Germinal center (tissue), 1 donor: ENCODE data around the gene CABP1.
"Not testable (repeated sequence)": the region's sequence is repeated elsewhere in the genome, so short reads cannot be mapped to it uniquely, and the experiment has no call there.

Experiments
- DNase-seq: peaks from one replicate; pipeline ENCODE4 v3.0.0; 2012; ENCODE audit warnings: mixed read lengths, low spot score

Gene CABP1

DNA sequence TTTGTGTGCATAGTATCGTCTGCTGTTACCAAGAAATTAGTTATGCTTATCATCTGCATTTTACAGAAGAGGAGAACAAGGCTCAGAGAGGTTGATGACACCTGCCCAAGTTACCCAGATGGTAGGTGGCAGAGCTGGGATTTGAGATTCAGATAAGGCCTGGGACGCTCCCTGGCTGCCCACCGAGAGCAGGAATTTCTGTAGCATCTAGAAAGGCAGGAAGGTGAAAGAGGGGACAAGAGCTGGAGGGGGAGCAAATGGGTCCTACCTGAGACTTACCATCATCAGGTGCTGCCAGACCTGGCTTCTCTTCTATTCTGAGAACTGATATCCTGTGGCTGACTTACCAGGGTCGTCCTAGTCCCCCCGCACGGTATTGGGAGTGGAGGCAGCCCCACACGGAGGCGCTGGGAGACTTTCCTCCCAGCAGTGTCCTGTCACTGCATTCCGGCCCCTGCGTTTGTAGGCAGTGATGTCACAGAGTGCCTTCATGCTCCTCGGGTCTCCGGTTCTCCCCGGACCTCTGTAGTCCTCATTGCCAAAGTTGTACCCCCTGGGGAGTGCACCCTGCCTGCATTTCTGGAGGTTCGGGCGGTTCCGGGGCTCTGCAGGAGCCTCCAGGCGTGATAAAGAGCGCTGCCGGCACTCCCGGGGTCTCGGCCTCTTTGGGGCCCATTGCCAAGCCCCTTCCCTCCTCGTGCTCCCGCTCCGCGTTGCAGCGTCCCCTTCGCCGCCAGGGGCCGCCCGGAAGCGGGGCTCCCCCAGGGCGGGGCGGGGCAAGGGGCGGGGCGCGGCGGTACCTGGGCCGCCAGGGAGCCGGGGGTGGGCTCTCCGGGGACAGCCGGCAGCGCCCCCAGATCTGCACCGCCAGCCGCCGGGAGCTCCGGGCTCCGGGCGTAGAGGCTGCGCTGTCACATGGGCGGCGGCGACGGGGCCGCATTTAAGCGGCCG is at the start of gene CABP1:
CABP1 (plus strand) TSS at position 856 of the 951 bp plus-strand sequence; CDS start at position 916, 60 bp downstream.
- peak; percentile 86 for DNase-seq

DNA sequence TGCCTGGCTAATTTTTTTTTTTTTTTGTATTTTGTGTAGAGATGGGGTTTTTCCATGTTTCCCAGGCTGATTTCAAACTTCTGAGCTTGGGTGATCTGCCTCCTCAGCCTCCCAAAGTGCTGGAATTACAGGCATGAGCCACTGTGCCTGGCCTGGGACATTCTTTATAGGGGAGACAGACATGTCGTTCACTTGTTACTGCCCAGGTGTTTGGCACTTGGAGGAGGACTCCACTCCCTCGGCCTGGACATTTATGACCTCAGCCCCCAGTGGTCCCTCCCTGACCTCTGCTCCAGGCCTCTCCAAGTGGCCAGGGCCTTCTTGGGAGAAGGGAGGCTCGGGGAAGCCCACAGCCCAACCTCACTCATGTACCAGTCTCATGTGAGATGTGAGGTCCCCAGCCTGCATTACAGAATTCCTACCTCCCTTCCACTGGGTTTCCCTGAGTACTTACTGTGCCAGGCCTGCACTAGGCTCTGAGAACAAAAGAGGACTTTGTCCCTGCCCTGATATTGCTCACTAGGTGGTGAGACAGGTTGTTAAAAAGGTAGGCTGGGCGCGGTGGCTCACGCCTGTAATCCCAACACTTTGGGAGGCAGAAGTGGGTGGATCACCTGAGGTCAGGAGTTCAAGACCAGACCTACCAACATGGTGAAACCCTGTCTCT is 49.6 kb upstream of the CABP1 start:
- no peak for DNase-seq

DNA sequence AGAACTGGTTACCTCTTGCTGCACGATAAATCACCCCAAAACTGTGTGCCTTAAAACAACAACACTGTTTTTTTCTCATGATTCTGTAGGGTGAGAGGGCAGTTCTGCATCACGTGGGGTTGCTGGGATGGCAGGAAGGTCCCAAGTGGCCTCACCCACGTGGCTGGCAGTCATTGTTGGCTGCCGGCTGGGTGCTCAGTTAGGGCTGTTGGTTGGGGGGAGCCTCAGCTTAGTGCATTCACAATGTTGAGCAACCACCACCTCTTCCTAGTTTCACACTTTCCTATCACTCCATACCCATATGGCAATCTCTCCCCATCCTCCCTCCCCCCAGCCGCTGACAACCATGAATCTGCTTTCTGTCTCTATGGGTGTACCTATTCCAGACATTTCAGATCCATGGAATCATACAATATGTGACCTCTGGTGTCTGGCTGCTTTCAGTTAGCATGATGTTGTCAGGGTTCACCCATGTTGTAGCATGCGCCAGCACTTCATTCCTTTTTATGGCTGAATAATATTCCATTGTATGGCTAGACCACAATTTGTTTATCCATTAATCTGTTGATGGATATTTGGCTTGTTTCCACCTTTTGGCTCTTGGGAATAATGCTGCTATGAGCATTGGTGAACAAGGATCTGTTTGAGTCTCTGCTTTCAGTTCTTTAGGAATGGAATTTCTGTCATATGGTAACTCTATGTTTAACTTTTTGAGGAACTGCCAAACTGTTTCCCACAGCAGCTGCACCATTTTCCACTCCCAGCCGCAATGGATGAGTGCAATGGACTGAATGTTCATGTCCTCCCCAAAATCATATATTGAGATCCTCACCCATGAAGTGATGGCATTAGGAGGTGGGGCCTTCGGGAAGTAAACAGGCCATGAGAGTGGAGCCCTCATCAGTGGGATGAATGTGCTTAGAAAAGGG is 48.0 kb upstream of the CABP1 start:
- no peak for DNase-seq

DNA sequence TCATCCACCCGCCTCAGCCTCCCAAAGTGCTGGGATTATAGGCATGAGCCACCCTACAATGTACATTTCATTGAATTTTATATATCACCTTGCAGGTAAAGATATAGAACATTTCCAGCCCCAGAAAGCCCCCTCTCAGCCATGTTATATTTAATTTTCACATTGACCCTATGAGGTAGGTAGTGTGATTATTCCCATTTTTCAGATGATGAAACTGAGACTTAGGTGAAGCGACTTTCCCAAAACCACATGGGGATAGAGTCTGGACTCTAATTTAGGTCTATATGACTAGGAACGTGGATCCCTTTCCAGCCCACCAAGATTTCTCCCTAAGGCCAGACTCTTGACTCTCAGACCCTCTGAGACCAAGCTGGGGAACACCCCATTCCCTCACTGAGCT is 43.5 kb upstream of the CABP1 start:
- DNase-seq, result no peak

DNA sequence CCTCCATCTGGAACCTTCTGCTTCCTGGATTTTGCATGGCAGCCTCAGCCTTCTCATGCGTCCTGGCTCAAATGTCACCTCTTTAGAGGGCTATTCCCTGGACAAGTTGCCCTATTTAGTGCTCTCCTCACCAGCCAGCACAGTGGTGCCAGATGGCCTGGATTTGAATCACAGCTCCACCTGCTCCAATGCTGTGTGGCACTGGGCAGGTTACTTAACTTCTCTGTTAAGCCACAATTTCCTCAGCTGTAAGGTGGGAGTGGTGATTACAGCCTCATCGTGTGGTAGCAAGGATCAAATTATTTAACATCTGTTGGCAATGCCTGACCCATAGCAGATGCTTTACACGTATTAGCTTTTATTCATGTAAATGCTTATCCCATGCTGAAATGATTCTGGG is 42.6 kb upstream of the CABP1 start:
- no peak for DNase-seq

DNA sequence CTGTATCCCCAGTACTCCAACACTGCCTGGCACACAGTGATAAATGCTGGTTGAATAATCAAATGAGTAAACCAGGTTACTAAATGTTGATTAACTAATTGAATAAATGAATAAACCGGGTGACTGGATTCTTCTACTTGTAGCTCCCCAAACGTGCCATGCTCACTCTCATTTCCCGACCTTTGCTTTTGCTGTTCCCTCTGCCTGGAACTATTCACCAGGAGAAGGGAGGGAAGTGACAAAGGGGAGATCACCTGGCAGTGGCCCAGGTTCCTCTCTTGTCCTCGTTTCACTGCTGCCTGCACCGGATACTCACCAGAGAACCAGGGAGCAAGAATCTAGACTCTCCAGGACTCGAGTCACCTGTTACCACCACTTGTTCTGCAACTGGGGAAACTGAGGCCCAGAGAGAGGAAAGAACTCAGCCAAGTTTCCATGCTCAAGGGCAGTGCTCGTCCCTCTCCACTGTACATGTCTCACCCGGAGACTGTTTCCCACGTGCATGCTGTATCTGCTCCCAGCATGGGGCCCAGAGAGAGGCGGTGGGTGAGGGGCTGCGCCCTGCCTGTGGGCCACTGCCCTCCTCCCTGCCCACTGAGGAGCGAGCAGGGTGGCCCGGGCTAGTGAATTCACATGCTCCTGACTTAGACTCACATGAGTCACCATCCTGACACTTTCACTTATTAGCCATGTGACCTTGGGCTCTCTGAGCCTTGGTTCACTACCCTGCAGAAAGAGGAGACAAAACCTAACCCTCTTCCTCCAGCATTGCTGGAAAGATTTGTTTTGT is 41.6 kb upstream of the CABP1 start:
- DNase-seq, result no peak

DNA sequence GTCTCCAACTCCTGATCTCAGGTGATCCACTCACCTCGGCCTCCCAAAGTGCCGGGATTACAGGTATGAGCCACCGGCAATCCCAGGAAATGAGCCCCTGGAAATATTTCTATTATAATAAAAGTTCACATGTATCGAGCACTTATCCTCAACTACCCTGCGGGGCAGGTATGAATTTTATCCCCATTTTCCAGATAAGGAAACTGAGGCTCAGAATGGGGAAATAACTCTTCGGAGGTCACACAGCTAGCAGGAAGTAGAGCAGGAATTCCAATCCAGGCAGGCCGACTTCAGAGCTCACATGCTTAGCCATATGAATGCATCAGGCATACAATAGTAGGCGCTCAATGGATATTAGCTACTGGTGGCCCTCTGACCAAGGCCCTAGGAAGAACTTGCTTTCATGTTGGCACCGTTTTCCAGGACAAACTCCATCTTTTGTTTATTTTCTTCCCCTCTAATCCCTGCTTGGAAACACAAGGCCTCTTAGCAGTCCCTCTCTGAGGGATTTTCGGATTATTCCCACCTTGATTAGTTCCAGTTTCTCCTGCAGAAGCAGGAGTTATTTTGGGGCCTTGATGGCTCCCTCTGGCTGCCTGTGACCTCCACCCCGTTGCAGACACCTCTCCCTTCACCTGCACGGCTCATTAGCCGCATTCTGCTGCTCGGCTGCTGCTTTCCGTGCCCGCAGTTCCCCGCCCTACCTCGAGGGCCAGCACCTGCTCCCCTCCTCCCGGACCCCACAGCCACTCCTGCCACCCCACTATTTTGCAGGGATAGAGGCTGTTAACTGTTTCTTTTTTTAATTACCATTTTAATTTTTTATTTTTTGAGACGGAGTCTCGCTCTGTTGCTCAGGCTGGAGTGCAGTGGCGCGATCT is 40.5 kb upstream of the CABP1 start:
- DNase-seq, result no peak

DNA sequence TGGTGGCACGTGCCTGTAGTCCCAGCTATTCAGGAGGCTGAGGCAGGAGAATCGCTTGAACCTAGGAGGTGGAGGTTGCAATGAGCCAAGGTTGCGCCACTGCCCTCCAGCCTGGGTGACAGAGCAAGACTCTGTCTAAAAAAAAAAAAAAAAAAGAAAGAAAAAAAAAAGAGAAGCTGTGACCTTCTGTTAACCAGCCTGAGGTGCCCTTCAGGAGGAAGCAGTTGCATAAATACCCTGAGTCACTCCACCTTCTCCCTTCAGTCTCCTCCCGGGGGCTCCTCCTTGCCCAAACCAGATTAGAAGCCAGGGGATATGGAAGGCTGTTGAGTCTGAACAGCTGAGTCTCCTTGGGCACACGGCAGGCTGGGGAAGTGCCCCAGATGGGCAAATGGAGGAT is 38.0 kb upstream of the CABP1 start:
- not testable (repeated sequence) for DNase-seq

DNA sequence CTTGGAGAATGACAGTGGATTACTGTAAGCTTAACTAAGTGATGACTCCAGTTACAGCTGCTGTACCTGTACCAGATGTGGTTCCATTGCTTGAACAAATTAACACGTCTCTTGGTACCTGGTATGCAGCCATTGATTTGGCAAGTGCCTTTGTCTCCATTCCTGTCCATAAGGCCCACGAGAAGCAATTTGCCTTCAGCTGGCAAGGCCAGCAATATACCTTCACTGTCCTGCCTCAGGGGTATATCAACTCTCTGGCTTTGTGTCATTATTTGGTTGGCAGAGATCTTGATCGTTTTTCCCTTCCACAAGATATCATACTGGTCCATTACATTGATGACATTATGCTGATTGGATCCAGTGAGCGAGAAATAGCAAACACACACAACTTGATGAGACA is 29.9 kb upstream of the CABP1 start:
- DNase-seq, result no peak

DNA sequence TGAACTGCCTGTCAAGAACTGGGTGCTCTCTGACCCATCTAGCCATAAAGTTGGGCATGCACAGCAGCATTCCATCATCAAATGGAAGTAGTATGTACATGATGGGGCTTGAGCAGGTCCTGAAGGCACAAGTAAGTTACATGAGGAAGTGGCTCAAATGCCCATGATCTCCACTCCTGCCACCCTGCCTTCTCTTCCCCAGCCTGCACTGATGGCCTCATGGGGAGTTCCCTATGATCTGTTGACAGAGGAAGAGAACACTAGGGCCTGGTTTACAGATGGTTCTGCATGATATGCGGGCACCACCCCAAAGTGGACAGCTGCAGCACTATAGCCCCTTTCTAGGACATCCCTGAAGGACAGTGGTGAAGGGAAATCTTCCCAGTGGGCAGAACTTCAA is 28.9 kb upstream of the CABP1 start:
- DNase-seq, result not testable (repeated sequence)

DNA sequence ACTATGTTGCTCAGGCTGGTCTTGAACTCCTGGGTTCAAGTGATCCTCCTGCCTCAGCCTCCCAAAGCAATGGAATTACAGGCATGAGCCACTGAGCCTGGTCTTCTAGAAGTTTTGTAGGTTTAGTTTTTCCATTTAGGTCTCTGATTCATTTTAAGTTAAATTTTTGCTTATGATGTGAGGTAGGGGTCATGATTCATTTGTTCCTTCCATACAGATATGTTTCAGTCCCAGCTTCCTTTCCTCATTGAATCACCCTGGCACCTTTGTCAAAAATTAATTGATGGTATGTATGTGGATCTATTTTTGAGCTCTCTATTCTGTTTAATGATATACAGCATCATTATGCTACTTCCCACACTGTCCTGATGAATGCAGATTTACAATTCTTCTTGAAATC is 25.6 kb upstream of the CABP1 start:
- DNase-seq, result no peak

DNA sequence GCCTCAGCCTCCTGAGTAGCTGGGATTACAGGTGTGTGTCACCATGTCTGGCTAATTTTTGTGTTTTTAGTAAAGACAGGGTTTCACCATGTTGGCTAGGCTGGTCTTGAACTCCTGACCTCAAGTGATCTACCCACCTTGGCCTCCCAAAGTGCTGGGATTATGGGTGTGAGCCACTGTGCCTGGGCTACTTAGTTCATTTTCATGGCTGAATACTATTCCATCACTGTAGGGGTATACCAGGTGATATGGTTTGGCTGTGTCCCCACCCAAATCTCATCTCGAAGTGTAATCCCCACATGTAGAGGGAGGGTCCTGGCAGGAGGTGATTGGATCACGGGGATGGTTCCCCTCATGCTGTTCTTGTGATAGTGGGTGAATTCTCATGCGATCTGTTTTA is 23.2 kb upstream of the CABP1 start:
- DNase-seq, result not testable (repeated sequence)

DNA sequence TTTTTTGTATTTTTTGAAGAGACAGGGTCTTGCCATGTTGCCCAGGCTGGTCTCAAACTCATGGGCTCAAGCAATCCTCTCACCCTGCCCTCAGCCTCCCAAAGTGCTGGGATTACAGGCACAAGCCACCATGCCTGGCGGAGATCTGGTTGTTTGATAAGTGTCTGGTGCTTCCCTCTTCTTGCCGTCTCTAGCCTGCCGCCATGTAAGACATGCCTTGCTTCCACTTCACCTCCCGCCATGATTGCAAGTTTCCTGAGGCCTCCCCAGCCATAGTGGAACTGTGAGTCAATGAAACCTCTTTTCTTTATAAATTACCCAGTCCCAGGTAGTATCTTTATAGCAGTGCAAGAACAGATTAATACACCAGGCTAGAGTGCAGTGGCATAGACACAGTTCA is 22.7 kb upstream of the CABP1 start:
- not testable (repeated sequence) for DNase-seq

DNA sequence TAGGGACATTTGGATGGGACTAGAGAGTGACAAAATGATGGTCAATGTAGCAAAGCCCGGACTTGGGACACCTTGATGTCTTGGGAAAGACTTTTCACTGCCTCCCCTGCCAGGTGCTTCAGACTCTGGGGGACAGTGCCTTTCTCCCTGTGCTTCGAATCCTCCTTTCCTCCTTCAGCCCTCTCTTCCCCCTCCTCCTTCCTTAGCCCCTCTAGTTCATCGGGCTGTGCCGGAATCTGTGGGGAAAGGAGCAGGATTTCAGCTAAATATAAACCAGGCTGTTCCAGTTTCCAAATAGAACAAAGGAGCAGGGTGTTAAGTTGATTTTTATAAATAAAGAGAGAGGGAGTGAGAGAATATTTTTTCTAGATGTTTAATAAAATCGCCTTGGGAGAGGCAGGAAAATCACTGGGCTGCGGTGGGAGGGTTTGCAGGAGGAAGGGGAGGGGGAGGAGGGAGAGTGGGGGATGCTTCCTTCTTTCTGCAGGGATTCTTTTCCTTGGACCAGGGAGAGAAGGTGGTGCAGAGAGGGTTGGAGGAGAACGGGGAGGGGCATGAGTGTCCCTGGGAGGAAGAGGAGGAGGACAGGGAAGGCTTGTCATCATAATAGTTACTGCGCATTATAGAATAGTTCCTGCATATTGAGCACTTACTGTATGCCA is 21.3 kb upstream of the CABP1 start:
- no peak for DNase-seq

DNA sequence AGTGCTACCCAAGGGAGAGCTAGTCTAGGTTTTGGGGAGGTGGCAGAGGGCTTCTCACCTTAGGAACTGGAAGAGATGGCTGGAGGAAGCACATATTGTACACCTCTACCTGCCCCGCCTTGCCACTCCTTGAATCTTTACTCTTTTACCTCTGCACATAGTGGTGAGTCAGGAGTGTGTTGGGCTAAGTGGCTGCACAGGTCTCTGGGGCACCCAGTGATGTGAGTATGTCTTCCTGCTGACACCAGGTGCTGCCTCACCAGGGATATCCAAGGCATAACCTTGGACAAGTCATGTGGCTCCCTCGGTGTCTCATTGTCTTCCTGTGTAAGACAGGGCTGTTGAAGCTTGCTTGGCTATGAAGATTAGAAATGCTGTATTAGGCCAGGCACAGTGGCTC is 19.8 kb upstream of the CABP1 start:
- DNase-seq, result no peak

DNA sequence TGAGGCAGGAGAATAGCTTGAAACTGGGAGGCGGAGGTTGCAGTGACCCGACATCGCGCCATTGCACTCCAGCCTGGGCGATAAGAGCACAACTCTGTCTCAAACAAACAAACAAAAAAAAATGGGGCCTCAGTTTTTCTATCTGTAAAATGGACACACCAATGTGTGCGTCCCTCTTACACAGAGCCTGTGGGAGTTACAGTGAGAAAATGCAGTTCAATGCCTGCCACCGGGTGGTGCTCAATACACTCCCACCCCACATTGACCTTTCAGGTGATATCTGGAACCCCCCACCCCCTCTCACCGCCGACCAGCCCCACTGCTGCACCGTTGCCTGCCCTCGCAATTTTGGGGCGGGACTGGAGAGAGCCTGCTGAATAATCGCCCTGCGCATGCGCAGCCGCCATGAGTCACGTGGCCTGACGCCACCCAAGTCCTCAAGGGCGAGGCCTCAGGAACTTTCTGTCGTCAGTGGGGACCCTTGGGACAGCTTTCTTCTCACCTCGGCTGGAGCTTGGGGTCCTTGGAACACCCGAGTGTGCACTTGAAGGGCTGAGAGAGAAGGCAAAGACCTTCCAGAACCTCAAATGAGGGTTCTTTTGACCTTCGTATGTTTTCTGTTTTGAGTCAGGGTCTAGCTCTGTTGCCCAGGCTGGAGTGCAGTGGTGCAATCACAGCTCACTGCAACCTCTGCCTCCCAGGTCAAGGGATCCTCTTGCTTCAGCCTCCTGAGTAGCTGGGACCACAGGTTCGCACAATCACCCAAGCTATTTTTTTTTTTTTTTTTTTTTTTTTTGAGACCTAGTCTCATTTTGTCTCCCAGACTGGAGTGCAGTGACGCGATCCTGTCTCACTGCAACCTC is 14.6 kb upstream of the CABP1 start:
- peak; percentile 42 for DNase-seq

DNA sequence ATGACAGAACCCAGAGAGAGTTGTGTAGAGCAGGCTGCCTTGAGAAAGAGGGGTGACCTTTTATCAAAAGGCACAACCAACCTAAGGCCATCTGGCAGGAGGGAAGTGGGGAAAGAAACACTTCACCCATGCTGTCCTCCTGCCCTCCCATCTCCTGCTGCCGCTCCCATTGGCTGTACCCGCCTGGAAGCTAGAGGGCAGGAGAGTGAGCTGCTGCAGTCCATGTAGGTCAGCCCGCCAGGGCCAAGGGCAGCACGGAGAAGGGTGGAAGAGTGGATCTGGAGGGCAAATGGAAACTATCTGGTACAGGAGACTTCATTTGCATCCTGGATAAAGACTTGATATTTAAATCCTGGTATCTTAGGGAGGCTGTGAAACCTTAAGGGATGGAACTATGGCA is 11.5 kb upstream of the CABP1 start:
- no peak for DNase-seq

DNA sequence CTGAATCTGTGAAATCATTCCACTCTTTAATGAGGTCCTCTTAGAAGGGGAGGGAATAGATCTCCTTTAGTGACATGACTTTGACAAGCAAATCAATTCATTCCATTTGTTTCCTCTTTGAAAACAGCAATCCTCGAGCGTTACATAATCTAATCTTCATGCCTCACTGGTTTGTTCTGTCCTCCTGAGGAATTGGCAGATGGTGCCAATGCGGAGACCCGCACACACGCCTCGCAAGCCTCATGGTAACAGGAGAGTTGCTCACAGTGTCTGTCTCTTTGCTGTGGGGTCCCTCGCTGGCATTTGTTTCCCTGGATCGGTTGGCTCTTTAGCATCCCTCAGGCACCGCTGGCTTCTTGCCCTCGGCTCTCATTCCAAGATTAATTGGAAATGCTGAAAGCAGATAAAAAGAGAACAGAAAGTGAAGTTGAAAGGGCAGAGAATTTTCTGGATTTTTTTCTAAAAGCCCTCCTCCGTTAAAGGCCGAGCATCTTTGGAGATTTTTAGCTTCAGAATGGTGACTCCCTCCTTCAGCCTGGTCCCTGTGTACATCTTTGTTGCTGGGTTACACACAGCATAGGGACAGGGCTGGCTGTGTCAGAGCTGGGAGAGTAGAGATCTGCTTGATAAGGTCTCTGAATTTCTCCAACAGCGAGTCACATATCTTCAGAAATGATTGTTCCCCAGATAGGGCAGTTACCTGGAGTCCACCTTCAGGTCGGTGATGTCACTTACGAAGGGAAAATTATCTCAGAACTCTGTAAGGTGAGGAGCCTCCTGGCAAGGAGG is 10.1 kb upstream of the CABP1 start:
- no peak for DNase-seq
